Activated CD4-positive, alpha-beta T cell treated with anti-CD3 and anti-CD28 coated beads, Interleukin-2, amount 10 ng/mL, durations not matched to agents 24 days and 14 days (primary cell): ENCODE data around the gene SUGP2. TPM values are rescaled to one million over a fixed set of nuclear protein-coding genes. Genes with fewer than 3 reads are reported as not detected.
A peak's percentile ranks its signal among the peaks of the same experiment; 100 is the strongest.

Experiments used
- DNase-seq: peaks from one replicate; pipeline ENCODE4 v3.0.0; 2022
- H3K27ac Mint-ChIP-seq: one replicate; pipeline ENCODE4 v1.8.0; 2022; ENCODE audit warnings: mild to moderate bottlenecking, mixed read lengths
- H3K27me3 Mint-ChIP-seq: one replicate; pipeline ENCODE4 v1.8.0; 2022; ENCODE audit warnings: mixed read lengths
- H3K36me3 Mint-ChIP-seq: one replicate; pipeline ENCODE4 v1.8.0; 2022; ENCODE audit warnings: low read depth, mild to moderate bottlenecking, mixed read lengths
- H3K4me1 Mint-ChIP-seq: one replicate; pipeline ENCODE4 v1.8.0; 2021; ENCODE audit warnings: mixed read lengths
- H3K4me3 Mint-ChIP-seq: one replicate; pipeline ENCODE4 v1.8.0; 2022; ENCODE audit warnings: mild to moderate bottlenecking, moderate library complexity, mixed read lengths
- H3K9me3 Mint-ChIP-seq: one replicate; pipeline ENCODE4 v1.8.0; 2021; ENCODE audit warnings: mixed read lengths
- intact Hi-C: fragments of 100-400 bp; cut with micrococcal nuclease; formaldehyde crosslinking; loops from one replicate; pipeline ENCODE4 v1.15.1; 2023
- total RNA-seq: library from RNA; stranded (reverse); gene quantifications from 2 replicates; pipeline ENCODE4 v1.2.3, GENCODE V29; 2022

Gene SUGP2
- total RNA-seq, 1 donor from 2014 or later, result 128 TPM

- H3K9me3 Mint-ChIP-seq, result no peaks in the 10 kb centered on the region
- no peak for DNase-seq
- intact Hi-C loops, result no loop called here
- no peaks in the 10 kb centered on the region for H3K4me1 Mint-ChIP-seq
- no peak overlapping the region for H3K27ac Mint-ChIP-seq
- no peaks in the 10 kb centered on the region for H3K36me3 Mint-ChIP-seq
- H3K4me3 Mint-ChIP-seq, result no peak overlapping the region
- H3K27me3 Mint-ChIP-seq, result peaks cover 35% of the 10 kb centered on the region
Observed at GRCh38 chr19:18984251-18984650, 49.1 kb downstream of the SUGP2 start.

- no peak overlapping the region for H3K4me3 Mint-ChIP-seq
- intact Hi-C loops, result no loop called here
- no peak for DNase-seq
- H3K27me3 Mint-ChIP-seq, result peaks cover 35% of the 10 kb centered on the region
- H3K36me3 Mint-ChIP-seq, result no peaks in the 10 kb centered on the region
- H3K9me3 Mint-ChIP-seq, result no peaks in the 10 kb centered on the region
- no peak overlapping the region for H3K27ac Mint-ChIP-seq
- H3K4me1 Mint-ChIP-seq, result no peaks in the 10 kb centered on the region
Observed at GRCh38 chr19:18982669-18983068, 50.6 kb downstream of the SUGP2 start.

- H3K4me3 Mint-ChIP-seq, result no peak overlapping the region
- DNase-seq, result no peak
- peaks cover 22% of the 10 kb centered on the region for H3K27me3 Mint-ChIP-seq
- H3K9me3 Mint-ChIP-seq, result no peaks in the 10 kb centered on the region
- intact Hi-C loops, result no loop called here
- no peaks in the 10 kb centered on the region for H3K4me1 Mint-ChIP-seq
- no peaks in the 10 kb centered on the region for H3K36me3 Mint-ChIP-seq
- H3K27ac Mint-ChIP-seq, result no peak overlapping the region
Observed at GRCh38 chr19:18980432-18981020, 52.8 kb downstream of the SUGP2 start.

GRCh38 chr19:18978616-18979015, 54.7 kb downstream of the SUGP2 start:
- no peak for DNase-seq
- Mint-ChIP-seq H3K4me1 (no peaks in the 10 kb centered on the region), H3K9me3 (no peaks in the 10 kb centered on the region), H3K27ac (no peak overlapping the region), H3K36me3 (no peaks in the 10 kb centered on the region), H3K4me3 (no peak overlapping the region), H3K27me3 (peaks cover 8% of the 10 kb centered on the region)
- intact Hi-C loops, result no loop called here

GRCh38 chr19:18975869-18976268, 57.4 kb downstream of the SUGP2 start:
- intact Hi-C loops, result no loop called here
- Mint-ChIP-seq H3K27ac (no peak overlapping the region), H3K9me3 (no peaks in the 10 kb centered on the region), H3K36me3 (no peaks in the 10 kb centered on the region), H3K4me3 (no peak overlapping the region), H3K4me1 (peaks cover 2% of the 10 kb centered on the region), H3K27me3 (peaks cover 1% of the 10 kb centered on the region)
- no peak for DNase-seq

GRCh38 chr19:18975011-18975410, 58.3 kb downstream of the SUGP2 start:
- intact Hi-C loops, result no loop called here
- Mint-ChIP-seq H3K27me3 (peaks cover 3% of the 10 kb centered on the region), H3K4me1 (peaks cover 2% of the 10 kb centered on the region), H3K27ac (no peak overlapping the region), H3K9me3 (no peaks in the 10 kb centered on the region), H3K4me3 (no peak overlapping the region), H3K36me3 (no peaks in the 10 kb centered on the region)
- DNase-seq, result no peak

- peaks cover 3% of the 10 kb centered on the region for H3K27me3 Mint-ChIP-seq
- no peak for DNase-seq
- no peaks in the 10 kb centered on the region for H3K36me3 Mint-ChIP-seq
- H3K9me3 Mint-ChIP-seq, result no peaks in the 10 kb centered on the region
- intact Hi-C loops, result no loop called here
- H3K4me3 Mint-ChIP-seq, result no peak overlapping the region
- H3K4me1 Mint-ChIP-seq, result peaks cover 2% of the 10 kb centered on the region
- H3K27ac Mint-ChIP-seq, result no peak overlapping the region
Observed at GRCh38 chr19:18972851-18973250, 60.5 kb downstream of the SUGP2 start.

GRCh38 chr19:18972301-18972811, 61.0 kb downstream of the SUGP2 start:
- no peak for DNase-seq
- Mint-ChIP-seq H3K4me1 (peaks cover 2% of the 10 kb centered on the region), H3K27me3 (peaks cover 3% of the 10 kb centered on the region), H3K36me3 (no peaks in the 10 kb centered on the region), H3K9me3 (no peaks in the 10 kb centered on the region), H3K4me3 (no peak overlapping the region), H3K27ac (no peak overlapping the region)
- intact Hi-C loops, result no loop called here

- DNase-seq, result no peak
- peaks cover 4% of the 10 kb centered on the region for H3K27me3 Mint-ChIP-seq
- no peak overlapping the region for H3K4me3 Mint-ChIP-seq
- no peaks in the 10 kb centered on the region for H3K36me3 Mint-ChIP-seq
- intact Hi-C loops, result no loop called here
- H3K27ac Mint-ChIP-seq, result no peak overlapping the region
- H3K9me3 Mint-ChIP-seq, result no peaks in the 10 kb centered on the region
- H3K4me1 Mint-ChIP-seq, result peaks cover 2% of the 10 kb centered on the region
Observed at GRCh38 chr19:18969931-18970659, 63.2 kb downstream of the SUGP2 start.

GRCh38 chr19:18967358-18968146, 65.8 kb downstream of the SUGP2 start:
- Mint-ChIP-seq H3K27ac (no peak overlapping the region), H3K9me3 (no peaks in the 10 kb centered on the region), H3K4me3 (no peak overlapping the region), H3K27me3 (peaks cover 4% of the 10 kb centered on the region), H3K4me1 (no peaks in the 10 kb centered on the region), H3K36me3 (no peaks in the 10 kb centered on the region)
- DNase-seq, result no peak
- intact Hi-C loops, result no loop called here

GRCh38 chr19:18966307-18966706, 67.0 kb downstream of the SUGP2 start:
- peaks cover 10% of the 10 kb centered on the region for H3K27me3 Mint-ChIP-seq
- intact Hi-C loops, result no loop called here
- H3K36me3 Mint-ChIP-seq, result no peaks in the 10 kb centered on the region
- peaks cover 5% of the 10 kb centered on the region for H3K4me1 Mint-ChIP-seq
- no peaks in the 10 kb centered on the region for H3K9me3 Mint-ChIP-seq
- no peak for DNase-seq
- no peak overlapping the region for H3K4me3 Mint-ChIP-seq
- no peak overlapping the region for H3K27ac Mint-ChIP-seq

- no peak for DNase-seq
- intact Hi-C loops, result no loop called here
- Mint-ChIP-seq H3K4me3 (no peak overlapping the region), H3K27ac (no peak overlapping the region), H3K27me3 (peaks cover 9% of the 10 kb centered on the region), H3K9me3 (no peaks in the 10 kb centered on the region), H3K36me3 (no peaks in the 10 kb centered on the region), H3K4me1 (peaks cover 5% of the 10 kb centered on the region)
Observed at GRCh38 chr19:18964121-18964520, 69.2 kb downstream of the SUGP2 start.

GRCh38 chr19:18961767-18962620, 71.3 kb downstream of the SUGP2 start:
- intact Hi-C loops, result no loop called here
- Mint-ChIP-seq H3K36me3 (no peaks in the 10 kb centered on the region), H3K9me3 (no peaks in the 10 kb centered on the region), H3K4me1 (peaks cover 5% of the 10 kb centered on the region), H3K4me3 (peak overlapping the region; percentile 19), H3K27ac (no peak overlapping the region), H3K27me3 (peaks cover 9% of the 10 kb centered on the region)
- peak; percentile 59 for DNase-seq
